Activated naive CD8-positive, alpha-beta T cell treated with anti-CD3 and anti-CD28 coated beads, Interleukin-2, amount 50 U/mL, for 16 hours (primary cell): Measurements from ENCODE around the gene RUNX3.
A peak's percentile ranks its signal among the peaks of the same experiment; 100 is the strongest.
"Not testable (repeated sequence)": the region's sequence is repeated elsewhere in the genome, so short reads cannot be mapped to it uniquely, and the experiment has no call there.

Source experiments
- DNase-seq: peaks from one replicate; pipeline ENCODE4 v3.0.0-alpha.2; 2020; ENCODE audit warnings: low read depth, low spot score

The RUNX3 gene

DNA sequence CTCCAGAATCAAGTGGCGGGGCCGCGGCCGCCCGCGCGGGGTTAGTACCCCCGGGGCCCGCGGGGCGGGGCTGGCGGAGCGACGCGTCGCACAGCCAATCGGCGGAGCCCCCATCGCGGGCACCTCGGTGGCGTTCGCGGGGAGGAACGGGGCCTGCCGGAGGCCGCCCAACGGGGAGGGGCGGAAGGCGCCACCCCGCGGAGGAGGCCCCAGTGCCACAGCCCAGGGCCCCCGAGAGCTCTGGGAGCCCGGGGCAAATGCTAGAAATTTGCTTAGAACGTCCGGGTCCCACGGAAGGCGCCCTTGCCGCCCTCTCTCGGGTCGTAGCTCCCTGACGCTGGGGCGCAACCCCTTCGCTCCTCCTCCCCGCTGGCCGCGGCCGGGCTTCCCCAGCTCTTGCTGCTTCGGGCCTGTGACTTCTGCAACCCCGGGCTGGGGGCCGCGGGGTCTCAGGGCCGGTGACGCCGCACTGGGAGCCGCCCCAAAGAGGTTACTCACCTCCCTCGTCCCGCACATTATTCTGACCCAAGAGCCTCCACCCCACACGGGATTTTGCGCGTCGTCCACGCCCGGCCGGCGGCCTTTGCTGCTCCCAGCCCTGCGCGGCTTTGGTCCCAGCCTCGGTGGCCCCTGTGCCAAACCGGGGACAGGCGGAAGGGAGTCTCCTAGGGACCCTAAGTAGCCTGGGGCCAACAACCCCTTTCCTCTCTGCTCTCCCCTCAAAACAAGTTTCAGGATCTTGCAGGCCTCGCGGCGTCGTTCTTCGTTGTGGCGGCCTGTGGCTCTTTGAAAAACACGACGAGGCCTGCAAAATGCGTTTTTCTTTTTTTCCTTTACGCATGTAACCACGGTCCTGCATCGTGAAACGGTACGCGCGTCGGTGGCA lies at the start of gene RUNX3:
RUNX3 (minus strand) TSS at position 17 of the 886 bp plus-strand sequence. CDS start 408 bp downstream, outside the sequence.
- peak; percentile 85 for DNase-seq

- not testable (repeated sequence) for DNase-seq
Measured at GRCh38 chr1:24979232-24979631, 49.2 kb upstream of the RUNX3 start.

DNA sequence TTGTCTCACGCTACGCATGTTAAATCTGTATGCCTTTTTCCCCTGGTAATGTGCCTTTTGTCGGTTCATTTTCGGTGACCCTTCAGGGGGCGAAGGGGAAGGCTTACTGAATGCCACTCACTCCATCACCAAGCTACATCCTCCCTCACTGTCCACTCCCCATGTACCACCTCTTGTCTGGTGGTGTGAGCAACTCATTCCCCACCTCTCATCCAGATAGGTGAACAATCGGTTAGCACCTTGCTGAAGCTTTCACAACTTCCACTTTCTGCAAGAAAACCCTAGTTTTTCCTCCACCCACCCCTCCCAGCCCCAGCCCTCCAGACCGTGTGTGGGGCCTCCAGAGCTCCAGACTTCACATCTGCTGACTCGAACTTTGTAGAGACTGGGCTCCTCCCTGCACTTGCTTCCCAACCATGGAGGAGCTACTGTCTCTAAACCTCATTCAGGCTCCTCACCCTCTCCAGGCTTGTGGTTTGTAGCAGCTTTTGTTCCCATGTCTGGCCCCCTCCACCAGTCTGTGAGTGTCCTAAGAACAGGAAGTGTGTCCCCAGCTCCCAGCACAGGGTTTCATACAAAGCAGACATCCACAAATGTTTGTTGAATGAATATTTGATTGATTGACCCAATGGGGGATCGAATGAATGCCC lies 48.4 kb upstream of the RUNX3 start:
- no peak for DNase-seq

DNA sequence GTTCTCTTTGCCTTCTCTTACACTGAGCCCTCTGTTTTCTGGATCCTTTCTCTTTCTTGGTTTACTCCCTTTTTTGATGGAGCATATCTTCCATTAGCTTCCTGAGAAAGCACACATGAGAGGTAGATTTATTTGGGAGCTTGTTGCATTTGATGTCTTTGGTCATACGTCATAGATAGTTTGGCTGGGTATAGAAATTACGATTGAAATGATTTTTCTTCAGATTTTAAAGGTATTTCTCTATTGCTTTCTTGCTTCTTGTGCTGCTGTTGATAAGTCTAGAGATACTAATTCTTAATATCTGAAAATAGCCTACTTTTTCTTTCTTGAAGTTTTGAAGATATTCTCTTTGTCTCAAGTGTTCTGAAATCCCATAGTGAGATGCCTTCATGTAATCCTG lies 45.3 kb upstream of the RUNX3 start:
- DNase-seq: no peak

GRCh38 chr1:24973315-24973714 lies 43.2 kb upstream of the RUNX3 start:
- no peak for DNase-seq

- no peak for DNase-seq
Measured at GRCh38 chr1:24972915-24973242, 42.8 kb upstream of the RUNX3 start.

DNA sequence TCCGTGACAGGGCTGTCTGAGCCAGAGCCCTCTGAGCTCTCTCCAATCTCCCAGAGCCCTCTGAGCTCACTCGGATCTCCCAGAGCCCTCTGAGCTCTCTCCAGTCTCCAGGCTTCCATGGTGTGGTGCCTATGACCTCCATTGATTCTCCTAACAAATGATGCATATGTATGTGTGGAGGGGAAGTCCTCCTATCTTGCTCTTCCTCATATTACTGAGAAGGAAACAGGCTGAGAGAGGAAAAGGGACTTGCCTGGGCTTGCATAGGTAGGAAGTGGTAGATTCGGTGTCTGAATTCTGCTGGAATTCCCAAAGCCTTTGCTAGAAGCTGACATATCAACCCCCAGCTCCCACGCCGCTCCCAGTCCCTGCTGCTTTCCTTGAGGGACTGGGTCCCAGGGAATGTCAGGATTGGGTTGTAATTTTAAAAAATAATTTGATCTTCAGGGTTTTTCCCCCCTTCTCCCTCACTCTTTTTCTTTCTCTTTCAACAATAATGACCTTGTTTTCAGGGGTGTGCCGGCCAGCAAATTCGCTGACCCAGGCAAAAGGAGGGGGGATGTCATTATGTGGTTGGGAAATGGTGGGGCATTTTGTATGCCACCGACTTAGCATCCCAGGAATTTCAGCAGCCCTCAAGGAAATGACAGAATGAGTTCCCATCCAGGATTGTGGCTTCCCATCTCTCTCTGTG lies 42.3 kb upstream of the RUNX3 start:
- no peak for DNase-seq

GRCh38 chr1:24970926-24971875 lies 41.1 kb upstream of the RUNX3 start:
- no peak for DNase-seq

DNA sequence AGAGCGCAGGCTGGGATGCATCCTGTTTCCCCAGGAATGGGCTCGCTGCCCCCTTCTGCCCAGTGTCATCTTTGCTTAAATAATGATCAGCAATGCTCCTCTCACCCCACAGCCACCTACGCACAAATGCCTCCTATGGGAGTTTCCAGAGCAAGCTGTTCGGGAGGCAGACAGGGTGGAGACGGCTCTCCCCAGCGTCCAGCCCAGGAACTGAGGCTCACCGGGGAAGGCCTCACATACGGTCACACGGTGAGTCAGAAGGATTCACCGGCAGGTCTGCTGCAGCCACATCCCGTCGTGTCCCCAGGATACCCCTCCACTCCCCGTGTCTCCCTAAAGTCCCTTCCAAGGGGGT lies 40.3 kb upstream of the RUNX3 start:
- DNase-seq: no peak

DNA sequence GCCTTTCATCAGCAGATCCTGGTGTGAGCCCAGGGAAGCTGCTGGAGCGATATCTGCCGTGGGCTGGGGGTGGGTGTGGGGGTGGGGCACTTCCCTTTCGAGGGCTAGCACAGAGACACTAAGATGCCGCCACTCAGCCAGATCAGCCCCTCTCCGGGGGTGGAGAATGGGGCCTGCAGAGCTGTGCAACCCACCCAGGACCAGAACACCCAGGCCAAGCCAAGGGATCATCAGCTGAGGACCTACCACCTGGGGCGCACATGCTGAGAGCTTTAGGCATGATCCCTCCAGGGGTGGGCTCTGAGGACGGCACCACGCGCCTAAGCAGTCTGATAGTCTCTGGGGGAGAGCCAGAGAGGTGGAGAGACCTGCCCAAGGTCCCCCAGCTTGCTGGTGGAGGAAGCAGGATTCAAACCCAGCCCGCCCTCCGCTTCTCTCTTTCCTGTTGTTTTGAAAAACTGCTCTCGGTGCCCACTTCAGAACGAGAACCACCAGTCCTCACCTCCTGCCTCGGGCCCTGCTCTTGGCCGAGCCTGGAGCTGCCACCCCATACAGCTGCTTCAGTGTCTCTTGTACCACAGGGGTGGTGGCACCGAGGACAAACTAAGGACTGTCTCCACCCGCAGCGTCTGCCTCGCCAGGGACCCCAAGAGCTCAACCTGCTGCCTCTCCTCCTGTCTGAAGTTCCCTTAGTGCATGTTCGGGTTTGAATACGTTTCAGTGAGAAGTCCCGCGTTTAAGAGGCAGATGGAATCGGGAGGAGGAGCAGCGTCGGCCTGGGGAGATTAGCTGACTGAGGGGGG lies 39.7 kb upstream of the RUNX3 start:
- no peak for DNase-seq

DNA sequence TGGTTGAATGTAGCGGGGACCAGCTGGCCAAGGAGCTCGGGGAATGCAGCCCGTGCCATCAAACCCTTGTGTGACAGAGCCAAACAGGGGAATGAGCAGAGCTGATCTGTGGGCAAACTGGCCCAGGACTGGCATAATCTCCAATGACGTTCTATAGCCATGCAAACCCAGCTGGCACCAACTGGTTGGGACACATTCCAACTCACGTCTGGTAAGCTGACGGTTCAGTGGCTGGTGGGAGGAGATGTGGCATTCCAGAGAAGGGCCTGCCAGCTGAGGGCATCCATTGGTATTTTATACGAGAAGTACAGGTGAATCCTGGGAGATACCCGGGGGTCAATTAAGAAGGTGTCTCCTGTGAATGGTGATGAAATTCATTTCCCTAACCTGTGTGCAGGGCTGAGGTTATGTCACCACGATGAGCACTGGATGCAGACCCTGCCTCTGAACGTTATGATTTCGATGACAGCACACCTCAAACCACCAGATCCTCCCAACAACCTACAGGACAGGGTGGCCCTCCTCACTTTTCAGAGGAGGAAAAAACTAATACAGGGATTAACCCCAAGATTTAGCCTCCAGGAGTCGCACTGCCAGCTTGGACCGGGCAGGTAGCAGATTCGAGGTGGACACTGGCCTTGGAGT lies 39.0 kb upstream of the RUNX3 start:
- no peak for DNase-seq

DNA sequence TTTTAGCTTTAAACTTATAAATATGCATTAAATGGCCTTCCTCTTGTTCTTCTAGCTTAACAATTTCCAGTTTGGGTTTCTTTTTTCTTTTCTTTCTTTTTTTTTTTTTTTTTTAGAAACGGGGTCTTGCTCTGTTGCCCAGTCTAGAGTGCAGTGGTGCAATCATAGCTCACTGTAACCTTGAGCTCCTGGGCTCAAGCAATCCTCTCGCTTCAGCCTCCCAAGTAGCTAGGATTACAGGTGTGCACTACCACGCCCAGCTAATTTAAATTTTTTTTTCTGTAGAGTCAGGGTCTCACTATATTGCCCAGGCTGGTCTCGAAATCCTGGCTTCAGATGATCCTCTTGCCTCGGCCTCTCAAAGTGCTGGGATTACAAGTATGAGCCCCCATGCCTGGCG lies 37.9 kb upstream of the RUNX3 start:
- DNase-seq: no peak

- DNase-seq: no peak
Measured at GRCh38 chr1:24967555-24967954, 37.5 kb upstream of the RUNX3 start.

DNA sequence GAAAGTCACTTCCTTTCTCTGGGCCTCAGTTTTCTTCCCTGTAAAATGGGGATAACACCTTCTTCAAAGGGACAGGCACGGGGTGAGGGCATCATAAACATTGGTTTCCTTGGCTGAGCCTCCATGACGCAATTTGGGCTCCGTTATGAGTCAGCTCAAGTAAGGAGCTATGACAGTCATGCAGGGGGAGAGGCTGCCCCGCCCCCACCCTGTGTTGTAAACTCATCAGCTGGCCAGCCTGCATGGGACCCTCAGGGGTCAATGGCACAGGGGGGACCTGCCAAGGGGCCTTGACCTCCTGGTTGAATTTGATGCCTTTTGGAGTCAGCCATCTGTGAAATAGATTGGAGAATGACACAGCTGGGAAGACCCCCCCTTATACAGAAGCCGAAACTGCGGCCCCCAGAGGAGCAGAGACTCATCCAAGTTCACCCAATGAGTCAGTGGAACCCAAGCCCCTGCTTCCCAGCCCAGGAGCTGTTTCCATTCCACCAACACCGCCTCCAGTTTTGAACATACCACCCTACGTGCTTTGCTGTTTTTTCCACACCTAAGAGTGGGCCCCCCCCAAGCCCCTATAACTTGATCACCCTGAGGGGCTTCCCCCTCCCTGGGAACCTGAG lies 36.8 kb upstream of the RUNX3 start:
- no peak for DNase-seq

DNA sequence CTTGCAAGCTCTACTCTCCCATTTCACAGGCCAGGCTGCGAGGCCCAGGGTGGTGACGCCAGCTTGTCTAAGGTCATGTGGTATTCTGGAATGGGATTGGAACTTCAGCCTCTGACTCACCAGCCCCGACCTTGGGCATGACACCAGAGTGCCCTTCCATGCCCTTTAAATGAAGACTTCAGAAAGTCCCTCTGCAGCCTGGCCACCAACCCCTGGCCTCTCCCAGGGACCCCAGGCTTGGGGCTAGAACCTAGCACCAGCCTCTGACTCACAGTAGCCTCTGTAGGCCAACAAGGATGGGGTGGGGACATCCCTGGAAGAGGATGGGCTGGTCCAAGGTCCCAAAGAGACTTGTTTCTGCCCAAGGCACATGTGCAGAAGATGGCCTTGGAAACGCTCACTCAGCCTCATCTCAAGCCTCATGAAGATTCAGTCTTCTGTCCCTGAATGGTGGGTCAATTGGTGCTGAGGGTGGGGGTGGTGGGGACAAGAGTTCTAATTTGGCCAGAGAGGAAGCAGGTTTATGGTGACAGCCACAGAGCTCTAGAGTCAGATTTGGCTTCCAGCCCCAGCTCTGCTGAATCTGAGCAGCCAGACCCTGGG lies 36.1 kb upstream of the RUNX3 start:
- no peak for DNase-seq

DNA sequence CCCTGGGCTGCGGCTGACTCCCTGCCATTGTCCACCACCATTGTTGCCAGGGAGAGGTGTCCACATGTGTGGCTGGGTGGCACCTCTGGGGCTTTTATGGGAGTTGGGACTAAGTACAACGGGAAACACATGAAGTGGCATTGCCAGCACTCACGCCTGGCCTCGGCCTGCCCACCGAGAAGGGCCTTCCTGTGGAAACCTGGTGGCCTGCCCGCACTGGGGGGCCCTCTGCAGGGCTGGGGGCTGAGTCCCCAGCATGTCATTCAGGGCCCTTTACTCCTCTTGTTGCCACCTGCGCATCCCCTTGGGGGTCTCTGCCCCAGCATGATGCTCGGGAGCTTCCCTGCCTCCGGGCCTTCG lies 35.5 kb upstream of the RUNX3 start:
- DNase-seq: no peak

GRCh38 chr1:24964811-24965570 lies 34.9 kb upstream of the RUNX3 start:
- peak; percentile 76 for DNase-seq

GRCh38 chr1:24963943-24964693 lies 34.0 kb upstream of the RUNX3 start:
- no peak for DNase-seq
